GM21825 (cell line): ENCODE results near the gene NPBWR2.
"Not testable (repeated sequence)": the region's sequence is repeated elsewhere in the genome, so short reads cannot be mapped to it uniquely, and the experiment has no call there.

Experiments used
- ATAC-seq: cut with Tn5 transposase; IDR thresholded peaks from one replicate; pipeline ENCODE4 v1.9.1; 2021; ENCODE audit warnings: mild to moderate bottlenecking, moderate library complexity; ENCODE audit not compliant: unreplicated experiment

Gene NPBWR2

GRCh38 chr20:64144144-64144912 is 37.0 kb upstream of the NPBWR2 start:
- ATAC-seq = no peak

GRCh38 chr20:64143018-64143801 is 35.8 kb upstream of the NPBWR2 start:
- no peak for ATAC-seq

- no peak for ATAC-seq
These were observed 35.2 kb upstream of the NPBWR2 start for GRCh38 chr20:64142590-64142989.

- ATAC-seq = no peak
These were observed 33.6 kb upstream of the NPBWR2 start for GRCh38 chr20:64140956-64141355.

- no peak for ATAC-seq
These were observed 32.9 kb upstream of the NPBWR2 start for GRCh38 chr20:64140061-64140931.

- no peak for ATAC-seq
These were observed 32.1 kb upstream of the NPBWR2 start for GRCh38 chr20:64139199-64140060.

- no peak for ATAC-seq
These were observed 31.0 kb upstream of the NPBWR2 start for GRCh38 chr20:64138276-64138815.

- ATAC-seq = no peak
These were observed 30.2 kb upstream of the NPBWR2 start for GRCh38 chr20:64137598-64138031.

GRCh38 chr20:64136004-64136710 is 28.8 kb upstream of the NPBWR2 start:
- no peak for ATAC-seq

GRCh38 chr20:64134744-64135143 is 27.4 kb upstream of the NPBWR2 start:
- not testable (repeated sequence) for ATAC-seq

- ATAC-seq = no peak
These were observed 26.6 kb upstream of the NPBWR2 start for GRCh38 chr20:64133951-64134407.

- ATAC-seq = no peak
These were observed 24.0 kb upstream of the NPBWR2 start for GRCh38 chr20:64131406-64131805.

- no peak for ATAC-seq
These were observed 23.5 kb upstream of the NPBWR2 start for GRCh38 chr20:64130876-64131275.

GRCh38 chr20:64130271-64130670 is 22.9 kb upstream of the NPBWR2 start:
- no peak for ATAC-seq

- no peak for ATAC-seq
These were observed 21.9 kb upstream of the NPBWR2 start for GRCh38 chr20:64129146-64129782.

GRCh38 chr20:64123517-64123916 is 16.2 kb upstream of the NPBWR2 start:
- ATAC-seq = not testable (repeated sequence)

GRCh38 chr20:64122927-64123326 is 15.6 kb upstream of the NPBWR2 start:
- not testable (repeated sequence) for ATAC-seq

GRCh38 chr20:64121586-64121985 is 14.2 kb upstream of the NPBWR2 start:
- no peak for ATAC-seq
